IPS-18c (cell line): ENCODE data around the gene SRP19.
A peak's percentile ranks its signal among the peaks of the same experiment; 100 is the strongest.
"Not testable (repeated sequence)": the region's sequence is repeated elsewhere in the genome, so short reads cannot be mapped to it uniquely, and the experiment has no call there.

Source experiments
- H3K4me3 ChIP-seq: 2 replicates; pipeline ENCODE4 v1.7.0; 2013; ENCODE audit warnings: low read depth, mild to moderate bottlenecking, low read length, moderate library complexity; ENCODE audit not compliant: insufficient read depth
- H3K9me3 ChIP-seq: one replicate; pipeline ENCODE4 v1.6.1; 2013; ENCODE audit warnings: mild to moderate bottlenecking, low read length, moderate library complexity; ENCODE audit not compliant: control insufficient read depth, insufficient read depth

SRP19 gene

GRCh38 chr5:112860929-112861637 lies at the start of gene SRP19:
Gene SRP19, plus strand, starts transcription at chr5:112861287. Its CDS starts 90 bp downstream, at chr5:112861377.
- Histone ChIP-seq H3K4me3 (peak within 1 kb of the TSS; percentile 88), H3K9me3 (no peaks in the 10 kb centered on the region)

GRCh38 chr5:112812549-112812948 lies 48.5 kb upstream of the SRP19 start:
- no peak overlapping the region for H3K4me3 ChIP-seq
- H3K9me3 ChIP-seq = no peaks in the 10 kb centered on the region

DNA sequence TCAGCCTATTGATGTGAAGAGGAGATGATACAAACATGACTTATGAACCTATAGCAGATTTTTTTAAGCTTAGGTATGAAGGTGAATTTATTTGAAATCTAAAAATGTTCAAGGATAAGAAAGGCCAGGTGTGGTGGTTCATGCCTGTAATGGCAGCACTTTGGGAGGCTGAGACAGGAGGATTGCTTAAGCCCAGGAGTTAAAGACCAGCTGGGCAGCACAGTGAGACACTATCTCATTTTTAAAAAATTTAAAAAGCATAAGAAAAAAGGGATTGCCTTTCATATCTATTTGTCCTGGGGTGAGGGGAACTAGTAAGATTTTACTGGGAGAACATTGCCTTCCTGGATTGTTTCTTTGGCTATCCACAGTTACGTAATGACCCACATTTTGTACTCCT lies 40.8 kb upstream of the SRP19 start:
- no peaks in the 10 kb centered on the region for H3K9me3 ChIP-seq
- no peak overlapping the region for H3K4me3 ChIP-seq

GRCh38 chr5:112822456-112822855 lies 38.6 kb upstream of the SRP19 start:
- Histone ChIP-seq H3K4me3 (no peak overlapping the region), H3K9me3 (no peaks in the 10 kb centered on the region)

- no peak overlapping the region for H3K4me3 ChIP-seq
- H3K9me3 ChIP-seq = no peaks in the 10 kb centered on the region
These were observed 37.9 kb upstream of the SRP19 start for GRCh38 chr5:112823181-112823580.

- no peaks in the 10 kb centered on the region for H3K9me3 ChIP-seq
These were observed 37.4 kb upstream of the SRP19 start for GRCh38 chr5:112823656-112824055.

GRCh38 chr5:112824197-112824596 lies 36.9 kb upstream of the SRP19 start:
- Histone ChIP-seq H3K4me3 (no peak overlapping the region), H3K9me3 (no peaks in the 10 kb centered on the region)

More at GRCh38 chr5:112823656-112824055, 37.4 kb upstream of the SRP19 start:
- H3K4me3 ChIP-seq = no peak overlapping the region

GRCh38 chr5:112830378-112830777 lies 30.7 kb upstream of the SRP19 start:
- H3K9me3 ChIP-seq = peaks cover 2% of the 10 kb centered on the region
- H3K4me3 ChIP-seq = no peak overlapping the region

- Histone ChIP-seq H3K9me3 (peaks cover 2% of the 10 kb centered on the region), H3K4me3 (no peak overlapping the region)
These were observed 27.1 kb upstream of the SRP19 start for GRCh38 chr5:112833971-112834370.

DNA sequence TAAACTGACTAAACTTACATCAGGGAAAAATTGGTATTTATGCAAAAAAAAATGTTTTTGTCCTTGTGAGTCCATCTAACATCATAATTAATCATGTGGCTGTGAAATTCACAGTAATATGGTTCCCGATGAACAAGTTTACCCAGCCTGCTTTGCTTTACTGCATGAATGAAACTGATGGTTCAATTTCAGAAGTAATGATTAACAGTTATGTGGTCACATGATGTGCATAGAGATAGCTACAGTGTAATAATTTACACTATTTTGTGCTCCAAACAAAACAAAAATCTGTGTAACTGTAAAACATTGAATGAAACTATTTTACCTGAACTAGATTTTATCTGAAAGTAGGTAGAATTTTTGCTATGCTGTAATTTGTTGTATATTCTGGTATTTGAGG lies 16.6 kb upstream of the SRP19 start:
- Histone ChIP-seq H3K9me3 (peaks cover 7% of the 10 kb centered on the region), H3K4me3 (no peak overlapping the region)

DNA sequence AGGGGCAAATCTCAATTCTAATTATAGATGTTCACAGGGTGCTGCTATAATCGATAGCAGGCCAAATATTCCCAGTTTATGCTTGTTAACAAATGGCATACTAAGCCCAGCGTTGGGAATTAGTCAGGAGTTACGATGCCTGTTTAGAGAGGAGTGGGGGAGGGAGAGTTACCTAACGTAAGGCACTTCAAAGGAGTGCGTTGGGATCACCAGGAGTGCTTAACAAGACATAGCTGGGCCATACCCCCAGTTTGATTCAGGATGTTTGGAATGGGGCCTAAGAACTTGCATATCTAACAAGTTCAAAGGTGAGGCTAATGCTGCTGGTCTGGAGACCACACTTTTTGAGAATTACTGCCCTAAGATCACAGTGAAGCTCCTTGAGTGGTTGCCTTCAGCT lies 14.5 kb upstream of the SRP19 start:
- Histone ChIP-seq H3K4me3 (no peak overlapping the region), H3K9me3 (peaks cover 4% of the 10 kb centered on the region)

DNA sequence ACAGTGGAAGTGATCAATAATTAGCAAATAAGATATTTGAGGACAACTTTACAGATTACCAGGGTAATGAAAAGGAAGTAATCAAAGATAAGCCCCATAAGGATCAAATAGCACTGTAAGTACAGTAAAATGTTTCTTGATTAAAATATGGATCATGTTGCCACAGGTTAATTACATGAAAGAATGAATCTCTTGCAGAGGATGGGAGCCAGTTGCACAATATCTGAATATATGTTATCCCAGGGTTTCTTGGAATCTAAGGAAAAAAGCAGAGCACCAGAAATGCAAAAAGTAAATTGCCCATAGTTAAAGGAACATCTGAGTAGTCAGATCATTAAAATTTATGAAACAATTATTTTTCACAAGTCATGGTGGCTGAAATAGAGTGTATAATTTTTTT lies 13.8 kb upstream of the SRP19 start:
- Histone ChIP-seq H3K4me3 (no peak overlapping the region), H3K9me3 (no peaks in the 10 kb centered on the region)

DNA sequence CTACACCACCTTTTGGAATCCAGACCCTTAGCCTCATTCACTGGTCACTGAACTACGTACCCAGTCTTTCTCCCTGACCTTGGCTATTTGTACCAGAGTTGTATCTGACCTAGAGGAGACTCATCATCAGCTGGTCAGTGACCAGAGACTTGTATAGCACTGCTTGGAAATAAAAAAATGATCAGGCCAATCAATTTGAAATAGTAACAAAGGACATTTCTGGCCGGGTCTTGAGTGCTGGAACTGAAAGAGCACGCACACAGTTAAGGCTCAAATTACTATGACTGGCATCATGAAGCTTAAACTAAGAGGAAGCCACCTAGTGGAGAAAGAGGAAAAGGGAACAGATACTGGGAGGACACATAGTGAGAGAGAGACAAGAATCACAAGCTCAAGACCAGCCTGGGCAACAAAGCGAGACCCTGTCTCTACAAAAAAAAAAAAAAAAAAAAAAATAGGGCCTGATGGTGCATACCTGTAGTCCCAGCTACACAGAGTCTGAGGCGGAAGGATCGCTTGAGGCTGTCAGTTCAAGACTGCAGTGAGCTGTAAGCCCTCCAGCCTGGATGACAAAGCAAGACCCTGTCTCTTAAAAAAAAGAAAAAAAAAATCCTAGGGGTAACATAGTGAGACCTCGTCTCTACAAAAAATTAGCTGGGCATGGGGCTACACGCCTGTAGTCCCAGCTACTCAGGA lies 12.8 kb upstream of the SRP19 start:
- Histone ChIP-seq H3K9me3 (no peaks in the 10 kb centered on the region), H3K4me3 (no peak overlapping the region)

GRCh38 chr5:112849912-112850311 lies 11.2 kb upstream of the SRP19 start:
- Histone ChIP-seq H3K9me3 (no peaks in the 10 kb centered on the region), H3K4me3 (no peak overlapping the region)

- Histone ChIP-seq H3K9me3 (no peaks in the 10 kb centered on the region), H3K4me3 (no peak overlapping the region)
These were observed 6.4 kb upstream of the SRP19 start for GRCh38 chr5:112854651-112855050.

- Histone ChIP-seq H3K4me3 (no peak overlapping the region), H3K9me3 (no peaks in the 10 kb centered on the region)
These were observed 3.2 kb upstream of the SRP19 start for GRCh38 chr5:112857866-112858265.

DNA sequence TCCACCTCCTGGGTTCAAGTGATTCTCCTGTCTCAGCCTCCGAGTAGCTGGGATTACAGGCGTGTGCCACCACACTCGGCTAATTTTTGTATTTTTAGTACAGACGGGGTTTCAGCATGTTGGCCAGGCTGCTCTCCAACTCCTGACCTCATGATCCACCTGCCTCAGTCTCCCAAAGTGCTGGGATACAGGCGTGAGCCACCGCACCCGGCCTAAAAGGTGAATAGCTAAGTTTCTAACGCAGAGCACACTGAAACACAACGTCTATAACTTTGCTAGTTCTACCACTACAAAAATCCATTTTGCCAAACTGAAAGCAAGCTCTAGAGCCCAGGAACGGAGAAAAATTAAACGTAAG lies 537 bp upstream of the SRP19 start:
- H3K9me3 ChIP-seq = not testable (repeated sequence)
- peak overlapping the region; percentile 39; the same call in 1 of the 2 replicates for H3K4me3 ChIP-seq

DNA sequence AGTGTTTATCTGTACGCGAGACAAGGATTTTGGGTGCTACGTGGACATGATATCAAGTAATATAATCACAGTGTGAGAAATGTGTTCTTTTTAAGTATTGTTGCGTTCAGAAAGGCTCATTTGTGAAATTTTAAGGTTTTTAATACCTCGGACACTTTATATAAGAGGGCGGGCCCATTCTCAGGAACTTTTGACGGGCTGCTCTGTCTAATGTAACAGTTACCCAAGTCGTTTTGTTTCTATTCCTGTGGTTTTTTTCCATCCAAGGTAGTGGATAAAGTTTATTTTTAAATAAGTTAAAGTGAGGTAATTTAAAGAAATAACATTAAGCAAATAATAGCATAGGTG lies 525 bp downstream of the SRP19 start:
- H3K4me3 ChIP-seq = peak overlapping the region; percentile 88
- H3K9me3 ChIP-seq = no peaks in the 10 kb centered on the region

DNA sequence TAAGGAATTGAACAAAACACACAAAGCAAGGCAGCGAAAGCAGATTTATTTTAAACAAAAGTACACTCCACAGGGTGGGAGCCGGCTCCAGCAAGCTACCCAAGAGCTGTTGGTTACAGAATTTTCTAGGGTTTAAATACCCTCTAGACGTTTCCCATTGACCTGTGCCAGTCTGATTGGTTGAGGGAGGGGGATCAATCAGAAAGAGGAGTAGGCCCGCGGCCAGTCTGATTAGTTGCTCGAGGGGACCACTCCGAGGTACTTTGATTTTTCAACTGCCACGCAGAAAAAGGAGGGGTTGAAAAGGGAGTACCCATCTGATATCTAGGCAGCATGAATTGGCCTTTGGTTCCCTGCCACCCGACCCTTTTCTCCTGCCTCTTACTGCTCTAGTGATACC lies 998 bp downstream of the SRP19 start:
- H3K4me3 ChIP-seq = peak overlapping the region; percentile 88
- H3K9me3 ChIP-seq = no peaks in the 10 kb centered on the region
